ENCODE measurements around the gene MRPL50. TPM values are rescaled to one million over a fixed set of nuclear protein-coding genes. Genes with fewer than 3 reads are reported as not detected.

MRPL50 gene
- total and polyA plus RNA-seq, 2 donors (not counting 1 experiment from before 2014, with no cell fraction given) = 4.0 to 18.0 TPM

- H3K27ac ChIP-seq (ENCODE audit: low read length in 2 of 2) = no peak overlapping the region
- H3K27me3 ChIP-seq (replicated peaks in 1 of 4; ENCODE audit: control extremely low read depth in 1 of 4, control insufficient read depth in 3 of 4, insufficient read depth in 4 of 4, low read length in 3 of 4) = no peaks in the 10 kb centered on the region
- no peak overlapping the region for H3K4me3 ChIP-seq (ENCODE audit: control extremely low read depth in 1 of 5, extremely low read depth in 1 of 5, insufficient read depth in 1 of 5, low read depth in 2 of 5, low read length in 4 of 5)
- TF ChIP-seq CTCF (IDR thresholded peaks at IDR 0.05) = no peak
- no peak for TF ChIP-seq EZH2 (IDR thresholded peaks at IDR 0.05; ENCODE audit: borderline replicate concordance, insufficient read depth, low read depth, low read length, poor library complexity, severe bottlenecking)
- H3K4me1 ChIP-seq (ENCODE audit: control insufficient read depth in 2 of 2, insufficient read depth in 2 of 2, low read length in 2 of 2) = no peaks in the 10 kb centered on the region
- H4K20me1 ChIP-seq (ENCODE audit: control insufficient read depth, insufficient read depth, low read length, poor library complexity, severe bottlenecking) = no peaks in the 10 kb centered on the region
- CTCF ChIA-PET = no interaction called here
- H3K79me2 ChIP-seq (ENCODE audit: control insufficient read depth, insufficient read depth, low read length) = no peaks in the 10 kb centered on the region
- Mint-ChIP-seq H3K27me3 (no peaks in the 10 kb centered on the region), H3K4me3 (no peak overlapping the region), H3K27ac (no peak overlapping the region), H3K4me1 (no peaks in the 10 kb centered on the region), H3K9me3 (ENCODE audit: insufficient read depth) (peaks cover 28% of the 10 kb centered on the region)
- ATAC-seq (ENCODE audit: low read depth) (no peak), DNase-seq (no peak)
- H3K36me3 ChIP-seq (replicated peaks in 1 of 2; ENCODE audit: control extremely low read depth in 1 of 2, control insufficient read depth in 1 of 2, extremely low read depth in 1 of 2, insufficient read depth in 2 of 2, low read length in 1 of 2) = no peaks in the 10 kb centered on the region
- intact Hi-C loops (cut with micrococcal nuclease) = no loop called here
- H3K4me2 ChIP-seq (replicated peaks; ENCODE audit: low read depth, low read length, poor library complexity, severe bottlenecking) = no peak overlapping the region
- H3K9ac ChIP-seq (ENCODE audit: low read length) = no peak overlapping the region
- no peak overlapping the region for H2AFZ ChIP-seq (ENCODE audit: insufficient read depth, low read depth, low read length, poor library complexity, severe bottlenecking)
- POLR2A ChIA-PET = no interaction called here
- peaks cover under 1 to 51% (median 5%) of the 10 kb centered on the region in 3 donors for H3K9me3 ChIP-seq (ENCODE audit: control extremely low read depth in 1 of 3, control insufficient read depth in 2 of 3, insufficient read depth in 1 of 3, low read length in 2 of 3)
Observed at GRCh38 chr9:101415578-101415977, 17.2 kb upstream of the MRPL50 start.

- intact Hi-C loops (cut with micrococcal nuclease) = no loop called here
- Histone ChIP-seq H3K27ac (ENCODE audit: low read length in 2 of 2) (no peak overlapping the region), H3K27me3 (replicated peaks in 1 of 4; ENCODE audit: control extremely low read depth in 1 of 4, control insufficient read depth in 3 of 4, insufficient read depth in 4 of 4, low read length in 3 of 4) (no peaks in the 10 kb centered on the region), H3K36me3 (replicated peaks in 1 of 2; ENCODE audit: control extremely low read depth in 1 of 2, control insufficient read depth in 1 of 2, extremely low read depth in 1 of 2, insufficient read depth in 2 of 2, low read length in 1 of 2) (no peaks in the 10 kb centered on the region), H3K4me3 (ENCODE audit: control extremely low read depth in 1 of 5, extremely low read depth in 1 of 5, insufficient read depth in 1 of 5, low read depth in 2 of 5, low read length in 4 of 5) (no peak overlapping the region), H4K20me1 (ENCODE audit: control insufficient read depth, insufficient read depth, low read length, poor library complexity, severe bottlenecking) (no peaks in the 10 kb centered on the region), H3K9ac (ENCODE audit: low read length) (no peak overlapping the region), H3K4me2 (replicated peaks; ENCODE audit: low read depth, low read length, poor library complexity, severe bottlenecking) (no peak overlapping the region), H3K79me2 (ENCODE audit: control insufficient read depth, insufficient read depth, low read length) (no peaks in the 10 kb centered on the region), H3K9me3 (ENCODE audit: control extremely low read depth in 1 of 3, control insufficient read depth in 2 of 3, insufficient read depth in 1 of 3, low read length in 2 of 3) (peaks cover 5 to 58% (median 7%) of the 10 kb centered on the region in 3 donors), H2AFZ (ENCODE audit: insufficient read depth, low read depth, low read length, poor library complexity, severe bottlenecking) (no peak overlapping the region), H3K4me1 (ENCODE audit: control insufficient read depth in 2 of 2, insufficient read depth in 2 of 2, low read length in 2 of 2) (no peaks in the 10 kb centered on the region)
- no peaks in the 10 kb centered on the region for H3K27me3 Mint-ChIP-seq
- DNase-seq (no peak), ATAC-seq (ENCODE audit: low read depth) (no peak)
- no peaks in the 10 kb centered on the region for H3K4me1 Mint-ChIP-seq
- peaks cover 28% of the 10 kb centered on the region for H3K9me3 Mint-ChIP-seq (ENCODE audit: insufficient read depth)
- CTCF ChIA-PET = interaction anchor here (1.1 kb wide), 1 partner anchor 26 kb away, joined by 3 read pairs; no protein-coding TSS in a partner anchor
- POLR2A ChIA-PET = no interaction called here
- no peak overlapping the region for H3K27ac Mint-ChIP-seq
- H3K4me3 Mint-ChIP-seq = no peak overlapping the region
- TF ChIP-seq CTCF (IDR thresholded peaks at IDR 0.05) (no peak), EZH2 (IDR thresholded peaks at IDR 0.05; ENCODE audit: borderline replicate concordance, insufficient read depth, low read depth, low read length, poor library complexity, severe bottlenecking) (no peak)
Observed at GRCh38 chr9:101414839-101415238, 16.4 kb upstream of the MRPL50 start.

All from B cell (primary cell).